ENCODE measurements around the gene DHRS3. TPM values are rescaled to one million over a fixed set of nuclear protein-coding genes. Genes with fewer than 3 reads are reported as not detected.

Gene DHRS3
- total RNA-seq, 6 experiments from 2014 or later = 6.0 to 29.1 (median 27.1) TPM

- H3K4me1 Mint-ChIP-seq (ENCODE audit: low read depth) = peaks cover 46% of the 10 kb centered on the region
- no peak for DNase-seq
- peaks cover 5% of the 10 kb centered on the region for H3K9me3 Mint-ChIP-seq
- H3K4me3 Mint-ChIP-seq = no peak overlapping the region
- peaks cover 6% of the 10 kb centered on the region for H3K36me3 Mint-ChIP-seq (ENCODE audit: low read depth)
- peak overlapping the region; percentile 54; the same call in 1 of the 2 replicates for H3K27ac Mint-ChIP-seq
- peaks cover 18% of the 10 kb centered on the region for H3K27me3 Mint-ChIP-seq (ENCODE audit: insufficient read depth)
- no peak for TF ChIP-seq CTCF (IDR thresholded peaks at IDR 0.05)
Measured at GRCh38 chr1:12603224-12603623, 14.8 kb downstream of the DHRS3 start.

- peaks cover 5% of the 10 kb centered on the region for H3K9me3 Mint-ChIP-seq
- H3K4me1 Mint-ChIP-seq (ENCODE audit: low read depth) = peaks cover 49% of the 10 kb centered on the region
- H3K4me3 Mint-ChIP-seq = no peak overlapping the region
- TF ChIP-seq CTCF (IDR thresholded peaks at IDR 0.05) = no peak
- no peak for DNase-seq
- peak overlapping the region; percentile 62; the same call in 1 of the 2 replicates for H3K27ac Mint-ChIP-seq
- H3K27me3 Mint-ChIP-seq (ENCODE audit: insufficient read depth) = peaks cover 18% of the 10 kb centered on the region
- peaks cover 6% of the 10 kb centered on the region for H3K36me3 Mint-ChIP-seq (ENCODE audit: low read depth)
Measured at GRCh38 chr1:12602659-12603024, 15.4 kb downstream of the DHRS3 start.

GRCh38 chr1:12601700-12602658 is 16.0 kb downstream of the DHRS3 start:
- H3K27ac Mint-ChIP-seq = peak overlapping the region; percentile 62
- peak; percentile 92 for DNase-seq
- no peak for TF ChIP-seq CTCF (IDR thresholded peaks at IDR 0.05)
- no peaks in the 10 kb centered on the region for H3K36me3 Mint-ChIP-seq (ENCODE audit: low read depth)
- H3K4me1 Mint-ChIP-seq (ENCODE audit: low read depth) = peaks cover 56% of the 10 kb centered on the region
- no peak overlapping the region for H3K4me3 Mint-ChIP-seq
- H3K9me3 Mint-ChIP-seq = peaks cover 5% of the 10 kb centered on the region
- H3K27me3 Mint-ChIP-seq (ENCODE audit: insufficient read depth) = peaks cover 19% of the 10 kb centered on the region

- Mint-ChIP-seq H3K27me3 (ENCODE audit: insufficient read depth) (peaks cover 19% of the 10 kb centered on the region), H3K36me3 (ENCODE audit: low read depth) (no peaks in the 10 kb centered on the region), H3K9me3 (no peaks in the 10 kb centered on the region), H3K27ac (peak overlapping the region; percentile 62; the same call in 1 of the 2 replicates), H3K4me3 (no peak overlapping the region), H3K4me1 (ENCODE audit: low read depth) (peaks cover 64% of the 10 kb centered on the region)
- DNase-seq = no peak
- peak; percentile 70 for TF ChIP-seq CTCF (IDR thresholded peaks at IDR 0.05)
Measured at GRCh38 chr1:12600880-12601633, 17.0 kb downstream of the DHRS3 start.

- H3K4me3 Mint-ChIP-seq = no peak overlapping the region
- H3K27me3 Mint-ChIP-seq (ENCODE audit: insufficient read depth) = peaks cover 19% of the 10 kb centered on the region
- no peak overlapping the region; the same call in 1 of the 2 replicates for H3K27ac Mint-ChIP-seq
- no peak for DNase-seq
- H3K4me1 Mint-ChIP-seq (ENCODE audit: low read depth) = peaks cover 64% of the 10 kb centered on the region
- TF ChIP-seq CTCF (IDR thresholded peaks at IDR 0.05) = no peak
- no peaks in the 10 kb centered on the region for H3K36me3 Mint-ChIP-seq (ENCODE audit: low read depth)
- H3K9me3 Mint-ChIP-seq = no peaks in the 10 kb centered on the region
Measured at GRCh38 chr1:12600335-12600734, 17.7 kb downstream of the DHRS3 start.
